H1 (cell line): ENCODE data around the gene TOMM34. TPM values are rescaled to one million over a fixed set of nuclear protein-coding genes. Genes with fewer than 3 reads are reported as not detected.

Source experiments
- ASH2L ChIP-seq: fragments of 200-600, 300-600 bp; sonication (generic); IDR thresholded peaks from one replicate; pipeline ENCODE4 v1.7.1; 2017; ENCODE audit warnings: low read length
- BCL11A ChIP-seq, 2 experiments: IDR thresholded peaks; one replicate each; pipeline ENCODE4 v1.6.1; 2011; ENCODE audit warnings: low read depth in 2 of 2, low read length in 2 of 2, mild to moderate bottlenecking in 2 of 2
- SIN3A ChIP-seq, 2 experiments: IDR thresholded peaks in 1 of 2; conservative IDR thresholded peaks in 1 of 2; 2 replicates each; pipeline ENCODE4 v1.6.1; 2011 to 2012; ENCODE audit warnings: low read length in 2 of 2, improper control_type of control experiment in 1 of 2, low read depth in 1 of 2, mild to moderate bottlenecking in 1 of 2
- polyA plus RNA-seq, 7 experiments: library from polyadenylated mRNA; depleted of rRNA in 3 of 7; stranded (reverse) in 5 of 7; unstranded in 2 of 7; fragments of >200 nt in 5 of 7; fragments of 200-250 nt in 2 of 7; gene quantifications; 1 replicate in 5 of 7; 2 replicates in 1 of 7; 4 replicates in 1 of 7; pipeline versions ENCODE4 v1.2.1 to v1.2.3, GENCODE V29; 2011 to 2013; ENCODE audit warnings: missing spikeins in 2 of 7, mixed read lengths in 2 of 7
- total RNA-seq: library from RNA; stranded (reverse); fragmentation: NEBNext Ultra II Directional; extraction: Animal tissue kit (Norgen Biotek cat#: 25700); gene quantifications from 2 replicates; pipeline ENCODE4 v1.2.1, GENCODE V29; 2021

Gene TOMM34
- total and polyA plus RNA-seq, 2 of the 8 experiments (the other 6 are each of a cell fraction or from before 2014, with no cell fraction given): 32.1 to 35.1 TPM

- no peak for TF ChIP-seq ASH2L
- TF ChIP-seq BCL11A (IDR thresholded peaks at IDR 0.05; ENCODE audit: low read depth in 2 of 2, low read length in 2 of 2): no peak
- no peak for TF ChIP-seq SIN3A (conservative IDR thresholded peaks at IDR 0.05 in 1 of 2, IDR thresholded peaks at IDR 0.05 in 1 of 2; ENCODE audit: low read depth in 1 of 2, low read length in 2 of 2)
These were observed 9.2 kb upstream of the TOMM34 start (continued) for GRCh38 chr20:44969300-44969894.
